Type B pancreatic cell (in vitro differentiated cells): ENCODE results near the gene ADIRF. TPM values are rescaled to one million over a fixed set of nuclear protein-coding genes. Genes with fewer than 3 reads are reported as not detected.

Experiments used
- DNase-seq: peaks from one replicate; pipeline ENCODE4 v3.0.0; 2021; ENCODE audit warnings: mixed read lengths; ENCODE audit not compliant: unreplicated experiment; ENCODE audit errors: extremely low spot score
- H3K27ac Mint-ChIP-seq: 2 replicates; pipeline ENCODE4 v1.8.0; 2021; ENCODE audit warnings: mild to moderate bottlenecking, mixed read lengths
- H3K27me3 Mint-ChIP-seq: 2 replicates; pipeline ENCODE4 v1.8.0; 2021; ENCODE audit warnings: mixed read lengths
- H3K36me3 Mint-ChIP-seq: 2 replicates; pipeline ENCODE4 v1.8.0; 2021; ENCODE audit warnings: mixed read lengths
- H3K4me1 Mint-ChIP-seq: one replicate; pipeline ENCODE4 v1.8.0; 2021; ENCODE audit warnings: mixed read lengths; ENCODE audit not compliant: unreplicated experiment
- H3K4me3 Mint-ChIP-seq: 2 replicates; pipeline ENCODE4 v1.8.0; 2021; ENCODE audit warnings: mild to moderate bottlenecking, mixed read lengths
- H3K9me3 Mint-ChIP-seq: 2 replicates; pipeline ENCODE4 v1.8.0; 2021; ENCODE audit warnings: mixed read lengths
- total RNA-seq: library from RNA; stranded (reverse); gene quantifications from 2 replicates; pipeline ENCODE4 v1.2.1, GENCODE V29; 2021; ENCODE audit warnings: low replicate concordance
- TF ChIP-seq, protein P1 (sequence below): fragments of 200-600 bp; sonication (generic); conservative IDR thresholded peaks from 2 replicates; pipeline ENCODE4 v1.5.0; 2021; ENCODE audit warnings: antibody characterized with exemption, mild to moderate bottlenecking

Gene ADIRF
- total RNA-seq, 1 donor from 2014 or later = not detected

DNA sequence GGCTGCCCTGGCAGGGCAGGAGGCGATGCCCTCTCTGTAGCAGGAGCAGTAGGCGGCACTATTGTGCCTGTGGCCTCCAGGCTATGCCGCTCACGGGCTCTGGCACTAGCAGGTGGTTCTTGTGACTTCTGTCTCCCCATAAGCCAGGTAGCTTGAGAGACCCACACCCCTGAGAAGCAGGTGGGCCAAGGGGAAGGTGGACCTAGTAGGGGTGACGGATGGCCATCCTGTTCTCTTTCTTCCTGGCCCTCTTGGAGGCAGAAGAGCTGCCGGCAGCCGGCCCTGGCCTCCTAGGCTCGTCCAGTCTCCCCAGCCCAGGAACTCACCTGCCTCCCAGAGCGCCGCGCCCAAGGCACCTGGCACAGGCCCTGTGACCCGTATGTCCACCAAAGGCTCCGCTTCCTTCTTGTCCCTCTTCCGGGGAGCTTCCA is 26.3 kb upstream of the ADIRF start:
- Mint-ChIP-seq H3K4me3 (no peak overlapping the region), H3K27me3 (peaks cover 4% of the 10 kb centered on the region), H3K36me3 (no peaks in the 10 kb centered on the region), H3K27ac (no peak overlapping the region), H3K4me1 (peaks cover 17% of the 10 kb centered on the region), H3K9me3 (no peaks in the 10 kb centered on the region)
- DNase-seq = peak; percentile 54
- TF ChIP-seq, protein P1, sequence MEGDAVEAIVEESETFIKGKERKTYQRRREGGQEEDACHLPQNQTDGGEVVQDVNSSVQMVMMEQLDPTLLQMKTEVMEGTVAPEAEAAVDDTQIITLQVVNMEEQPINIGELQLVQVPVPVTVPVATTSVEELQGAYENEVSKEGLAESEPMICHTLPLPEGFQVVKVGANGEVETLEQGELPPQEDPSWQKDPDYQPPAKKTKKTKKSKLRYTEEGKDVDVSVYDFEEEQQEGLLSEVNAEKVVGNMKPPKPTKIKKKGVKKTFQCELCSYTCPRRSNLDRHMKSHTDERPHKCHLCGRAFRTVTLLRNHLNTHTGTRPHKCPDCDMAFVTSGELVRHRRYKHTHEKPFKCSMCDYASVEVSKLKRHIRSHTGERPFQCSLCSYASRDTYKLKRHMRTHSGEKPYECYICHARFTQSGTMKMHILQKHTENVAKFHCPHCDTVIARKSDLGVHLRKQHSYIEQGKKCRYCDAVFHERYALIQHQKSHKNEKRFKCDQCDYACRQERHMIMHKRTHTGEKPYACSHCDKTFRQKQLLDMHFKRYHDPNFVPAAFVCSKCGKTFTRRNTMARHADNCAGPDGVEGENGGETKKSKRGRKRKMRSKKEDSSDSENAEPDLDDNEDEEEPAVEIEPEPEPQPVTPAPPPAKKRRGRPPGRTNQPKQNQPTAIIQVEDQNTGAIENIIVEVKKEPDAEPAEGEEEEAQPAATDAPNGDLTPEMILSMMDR = no peak

GRCh38 chr10:86942441-86943315 is 25.6 kb upstream of the ADIRF start:
- DNase-seq = peak; percentile 68
- TF ChIP-seq, protein P1 = no peak

DNA sequence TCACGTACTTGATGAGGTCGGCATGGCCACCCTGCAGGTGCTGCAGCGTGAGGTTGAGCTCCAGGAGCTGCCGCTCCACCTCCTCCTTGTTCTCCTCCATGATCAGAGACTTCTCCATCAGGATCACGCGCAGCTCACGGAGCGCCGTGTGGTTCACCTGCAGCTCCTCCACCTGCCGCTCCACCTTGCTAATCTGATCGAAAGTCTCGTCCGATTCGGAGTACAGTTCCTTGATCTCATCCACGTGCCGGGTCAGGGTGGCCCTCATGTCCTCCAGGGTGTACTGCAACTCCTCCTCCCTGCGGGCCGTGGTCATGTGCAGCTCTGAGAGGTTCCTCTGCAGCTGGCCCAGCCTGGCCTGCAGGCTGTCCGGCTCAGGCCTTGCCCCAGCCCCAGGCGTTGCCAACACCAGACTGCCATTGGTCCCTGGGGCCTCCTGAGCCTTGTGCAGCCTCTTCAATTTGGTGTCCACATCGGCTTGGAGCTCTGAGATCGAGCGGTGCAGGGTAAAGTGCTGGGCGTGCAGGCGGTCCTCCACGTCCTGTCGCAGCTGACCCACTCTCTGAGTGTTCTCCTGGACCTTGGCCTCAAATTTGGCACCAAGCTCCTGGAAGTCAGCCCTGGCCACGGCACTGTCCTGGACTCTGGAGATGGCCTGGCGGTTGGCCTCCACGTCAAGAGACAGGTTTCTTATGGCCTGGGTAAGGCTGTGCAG is 24.8 kb upstream of the ADIRF start:
- Mint-ChIP-seq H3K27ac (no peak overlapping the region), H3K4me3 (no peak overlapping the region), H3K4me1 (peaks cover 19% of the 10 kb centered on the region), H3K36me3 (no peaks in the 10 kb centered on the region), H3K27me3 (peaks cover 4% of the 10 kb centered on the region), H3K9me3 (no peaks in the 10 kb centered on the region)
- DNase-seq = peak; percentile 60
- TF ChIP-seq, protein P1 = no peak

More at GRCh38 chr10:86942441-86943315, 25.6 kb upstream of the ADIRF start:
- Mint-ChIP-seq H3K4me1 (peaks cover 19% of the 10 kb centered on the region), H3K27ac (no peak overlapping the region), H3K27me3 (peaks cover 4% of the 10 kb centered on the region), H3K9me3 (no peaks in the 10 kb centered on the region), H3K4me3 (no peak overlapping the region), H3K36me3 (no peaks in the 10 kb centered on the region)

- TF ChIP-seq, protein P1 = no peak
- Mint-ChIP-seq H3K9me3 (no peaks in the 10 kb centered on the region), H3K4me3 (peak overlapping the region; percentile 30), H3K27me3 (peaks cover 4% of the 10 kb centered on the region), H3K4me1 (peaks cover 19% of the 10 kb centered on the region), H3K36me3 (no peaks in the 10 kb centered on the region), H3K27ac (peak overlapping the region; percentile 71)
- no peak for DNase-seq
These were observed 24.3 kb upstream of the ADIRF start for GRCh38 chr10:86944031-86944419.

GRCh38 chr10:86944471-86944870 is 23.8 kb upstream of the ADIRF start:
- Mint-ChIP-seq H3K36me3 (no peaks in the 10 kb centered on the region), H3K27me3 (peaks cover 4% of the 10 kb centered on the region), H3K4me1 (peaks cover 19% of the 10 kb centered on the region), H3K27ac (peak overlapping the region; percentile 71), H3K4me3 (peak overlapping the region; percentile 30), H3K9me3 (no peaks in the 10 kb centered on the region)
- TF ChIP-seq, protein P1 = no peak
- DNase-seq = no peak
